CD4-positive, alpha-beta T cell treated with Interferon gamma for 1 hour (primary cell): ENCODE data around the gene UCN.
"Not testable (repeated sequence)": the region's sequence is repeated elsewhere in the genome, so short reads cannot be mapped to it uniquely, and the experiment has no call there.

Experiments
- DNase-seq: peaks from one replicate; pipeline ENCODE4 v3.0.0-alpha.2; 2020

The UCN gene

GRCh38 chr2:27308359-27308881 lies at the start of gene UCN:
Gene UCN, minus strand, starts transcription at chr2:27308445. Its CDS starts 550 bp downstream, at chr2:27307895.
- no peak for DNase-seq

GRCh38 chr2:27356382-27357181 lies 48.3 kb upstream of the UCN start, which contains the start of gene GTF3C2:
Gene GTF3C2, minus strand, starts transcription at chr2:27356764. Its CDS starts 13,210 bp downstream, at chr2:27343554.
- peak; percentile 92 for DNase-seq

GRCh38 chr2:27356056-27356381 lies 47.8 kb upstream of the UCN start:
- DNase-seq, result no peak

GRCh38 chr2:27354597-27354927 lies 46.3 kb upstream of the UCN start:
- no peak for DNase-seq

GRCh38 chr2:27353762-27354596 lies 45.7 kb upstream of the UCN start:
- DNase-seq, result no peak

- not testable (repeated sequence) for DNase-seq
Measured at GRCh38 chr2:27353386-27353761, 45.1 kb upstream of the UCN start.

- DNase-seq, result no peak
Measured at GRCh38 chr2:27351802-27352598, 43.8 kb upstream of the UCN start.

GRCh38 chr2:27350106-27350693 lies 42.0 kb upstream of the UCN start:
- DNase-seq, result no peak

- no peak for DNase-seq
Measured at GRCh38 chr2:27347641-27348040, 39.4 kb upstream of the UCN start.

- no peak for DNase-seq
Measured at GRCh38 chr2:27336173-27336572, 27.9 kb upstream of the UCN start.

GRCh38 chr2:27335311-27335710 lies 27.1 kb upstream of the UCN start:
- DNase-seq, result no peak

- DNase-seq, result no peak
Measured at GRCh38 chr2:27324720-27325119, 16.5 kb upstream of the UCN start.

- DNase-seq, result no peak
Measured at GRCh38 chr2:27323596-27324285, 15.5 kb upstream of the UCN start.

GRCh38 chr2:27322766-27323595 lies 14.7 kb upstream of the UCN start, which contains the start of gene MPV17:
Gene MPV17, minus strand, starts transcription at chr2:27323097. Its CDS starts 580 bp downstream, at chr2:27322517.
- peak; percentile 85 for DNase-seq

GRCh38 chr2:27322301-27322765 lies 14.1 kb upstream of the UCN start:
- no peak for DNase-seq

GRCh38 chr2:27320958-27321543 lies 12.8 kb upstream of the UCN start:
- peak; percentile 12 for DNase-seq

- not testable (repeated sequence) for DNase-seq
Measured at GRCh38 chr2:27319839-27320238, 11.6 kb upstream of the UCN start.

GRCh38 chr2:27316655-27317412 lies 8.6 kb upstream of the UCN start:
- no peak for DNase-seq

- no peak for DNase-seq
Measured at GRCh38 chr2:27315122-27315521, 6.9 kb upstream of the UCN start.

- DNase-seq, result no peak
Measured at GRCh38 chr2:27314709-27315108, 6.5 kb upstream of the UCN start.
